ENCODE measurements around the gene RIC8B. TPM values are rescaled to one million over a fixed set of nuclear protein-coding genes. Genes with fewer than 3 reads are reported as not detected.

The RIC8B gene
- total RNA-seq, 1 donor from 2014 or later = 17.0 TPM

- H3K4me1 Mint-ChIP-seq (ENCODE audit: unreplicated experiment) = peaks cover 12% of the 10 kb centered on the region
- H3K36me3 Mint-ChIP-seq (ENCODE audit: unreplicated experiment) = no peaks in the 10 kb centered on the region
- TF ChIP-seq, protein P1, sequence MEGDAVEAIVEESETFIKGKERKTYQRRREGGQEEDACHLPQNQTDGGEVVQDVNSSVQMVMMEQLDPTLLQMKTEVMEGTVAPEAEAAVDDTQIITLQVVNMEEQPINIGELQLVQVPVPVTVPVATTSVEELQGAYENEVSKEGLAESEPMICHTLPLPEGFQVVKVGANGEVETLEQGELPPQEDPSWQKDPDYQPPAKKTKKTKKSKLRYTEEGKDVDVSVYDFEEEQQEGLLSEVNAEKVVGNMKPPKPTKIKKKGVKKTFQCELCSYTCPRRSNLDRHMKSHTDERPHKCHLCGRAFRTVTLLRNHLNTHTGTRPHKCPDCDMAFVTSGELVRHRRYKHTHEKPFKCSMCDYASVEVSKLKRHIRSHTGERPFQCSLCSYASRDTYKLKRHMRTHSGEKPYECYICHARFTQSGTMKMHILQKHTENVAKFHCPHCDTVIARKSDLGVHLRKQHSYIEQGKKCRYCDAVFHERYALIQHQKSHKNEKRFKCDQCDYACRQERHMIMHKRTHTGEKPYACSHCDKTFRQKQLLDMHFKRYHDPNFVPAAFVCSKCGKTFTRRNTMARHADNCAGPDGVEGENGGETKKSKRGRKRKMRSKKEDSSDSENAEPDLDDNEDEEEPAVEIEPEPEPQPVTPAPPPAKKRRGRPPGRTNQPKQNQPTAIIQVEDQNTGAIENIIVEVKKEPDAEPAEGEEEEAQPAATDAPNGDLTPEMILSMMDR (IDR thresholded peaks at IDR 0.05) = no peak
- H3K9me3 Mint-ChIP-seq (ENCODE audit: unreplicated experiment) = no peaks in the 10 kb centered on the region
- H3K27me3 Mint-ChIP-seq (ENCODE audit: unreplicated experiment) = peaks cover 13% of the 10 kb centered on the region
- no peak overlapping the region for H3K27ac Mint-ChIP-seq (ENCODE audit: unreplicated experiment)
- no peak overlapping the region for H3K4me3 Mint-ChIP-seq (ENCODE audit: unreplicated experiment)
- no peak for DNase-seq (ENCODE audit: extremely low spot score, unreplicated experiment)
Measured at GRCh38 chr12:106907411-106907810, 132.9 kb downstream of the RIC8B start.

DNA sequence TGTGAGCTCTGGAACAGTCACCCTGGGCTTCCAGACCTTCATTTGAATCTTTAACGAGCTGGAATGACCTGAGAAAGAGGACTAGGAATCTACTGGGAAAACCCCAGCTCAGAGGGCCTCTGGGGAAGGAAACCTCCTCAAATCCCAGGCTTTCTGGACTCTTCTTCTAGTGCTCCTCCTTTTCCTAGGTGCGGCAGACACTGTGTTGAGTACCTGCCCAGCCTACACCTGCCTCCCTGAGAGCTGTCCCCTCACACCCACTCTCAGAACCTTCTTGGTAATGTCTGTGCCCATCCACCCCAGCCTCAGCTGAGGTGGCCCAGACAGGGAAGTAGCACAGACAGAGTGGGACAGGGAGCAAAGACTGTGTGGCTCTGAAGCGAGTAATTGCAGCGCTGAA, 133.4 kb downstream of the RIC8B start:
- TF ChIP-seq, protein P1 (IDR thresholded peaks at IDR 0.05) = no peak
- no peak for DNase-seq (ENCODE audit: extremely low spot score, unreplicated experiment)
- H3K27ac Mint-ChIP-seq (ENCODE audit: unreplicated experiment) = no peak overlapping the region
- H3K27me3 Mint-ChIP-seq (ENCODE audit: unreplicated experiment) = peaks cover 9% of the 10 kb centered on the region
- no peaks in the 10 kb centered on the region for H3K36me3 Mint-ChIP-seq (ENCODE audit: unreplicated experiment)
- peaks cover 9% of the 10 kb centered on the region for H3K4me1 Mint-ChIP-seq (ENCODE audit: unreplicated experiment)
- H3K9me3 Mint-ChIP-seq (ENCODE audit: unreplicated experiment) = no peaks in the 10 kb centered on the region
- no peak overlapping the region for H3K4me3 Mint-ChIP-seq (ENCODE audit: unreplicated experiment)

- Mint-ChIP-seq H3K9me3 (ENCODE audit: unreplicated experiment) (no peaks in the 10 kb centered on the region), H3K4me3 (ENCODE audit: unreplicated experiment) (no peak overlapping the region), H3K27ac (ENCODE audit: unreplicated experiment) (no peak overlapping the region), H3K27me3 (ENCODE audit: unreplicated experiment) (peaks cover 8% of the 10 kb centered on the region), H3K4me1 (ENCODE audit: unreplicated experiment) (peaks cover 3% of the 10 kb centered on the region), H3K36me3 (ENCODE audit: unreplicated experiment) (no peaks in the 10 kb centered on the region)
- no peak for DNase-seq (ENCODE audit: extremely low spot score, unreplicated experiment)
- TF ChIP-seq, protein P1 (IDR thresholded peaks at IDR 0.05) = no peak
Measured at GRCh38 chr12:106908561-106908960, 134.1 kb downstream of the RIC8B start.

- TF ChIP-seq, protein P1 (IDR thresholded peaks at IDR 0.05) = no peak
- H3K4me3 Mint-ChIP-seq (ENCODE audit: unreplicated experiment) = no peak overlapping the region
- no peak overlapping the region for H3K27ac Mint-ChIP-seq (ENCODE audit: unreplicated experiment)
- no peak for DNase-seq (ENCODE audit: extremely low spot score, unreplicated experiment)
- H3K4me1 Mint-ChIP-seq (ENCODE audit: unreplicated experiment) = no peaks in the 10 kb centered on the region
- no peaks in the 10 kb centered on the region for H3K36me3 Mint-ChIP-seq (ENCODE audit: unreplicated experiment)
- no peaks in the 10 kb centered on the region for H3K9me3 Mint-ChIP-seq (ENCODE audit: unreplicated experiment)
- H3K27me3 Mint-ChIP-seq (ENCODE audit: unreplicated experiment) = peaks cover 6% of the 10 kb centered on the region
Measured at GRCh38 chr12:106910202-106910601, 135.7 kb downstream of the RIC8B start.

GRCh38 chr12:106911581-106911980, 137.1 kb downstream of the RIC8B start:
- peaks cover 10% of the 10 kb centered on the region for H3K27me3 Mint-ChIP-seq (ENCODE audit: unreplicated experiment)
- no peak overlapping the region for H3K27ac Mint-ChIP-seq (ENCODE audit: unreplicated experiment)
- no peak for DNase-seq (ENCODE audit: extremely low spot score, unreplicated experiment)
- H3K4me3 Mint-ChIP-seq (ENCODE audit: unreplicated experiment) = no peak overlapping the region
- H3K4me1 Mint-ChIP-seq (ENCODE audit: unreplicated experiment) = no peaks in the 10 kb centered on the region
- TF ChIP-seq, protein P1 (IDR thresholded peaks at IDR 0.05) = no peak
- H3K9me3 Mint-ChIP-seq (ENCODE audit: unreplicated experiment) = no peaks in the 10 kb centered on the region
- no peaks in the 10 kb centered on the region for H3K36me3 Mint-ChIP-seq (ENCODE audit: unreplicated experiment)
